Measurements from ENCODE around the gene RBM20. TPM values are rescaled to one million over a fixed set of nuclear protein-coding genes. Genes with fewer than 3 reads are reported as not detected.

The RBM20 gene
- total RNA-seq, 8 experiments from 2014 or later, result 0.31 to 19.1 (median 8.8) TPM

- in situ Hi-C loops (cut with MboI; ENCODE audit: low pct_unique_long_range_greater_than_20kb in 2 of 9, low sequenced_read_pairs in 9 of 9, unreplicated experiment in 9 of 9), result no loop called here
- H3K27ac ChIP-seq, result no peak overlapping the region
- H3K4me1 ChIP-seq (replicated peaks in 1 of 2), result peaks cover 6 to 15% of the 10 kb centered on the region in 2 donors
- 5 to 100% (median 25%) methylated on average over 1 to 12 of the region's 12 CpGs; no CpG with 5 or more reads in 1 of the 10 experiments for WGBS, 10 experiments
- peak overlapping the region; percentile 20 to 47 (median 41) for H3K4me3 ChIP-seq
- peak in 5 of 8 experiments; percentile 17 to 55 (median 39) for ATAC-seq (replicated peaks in 6 of 8)
Measured at GRCh38 chr10:110672580-110672919, 28.4 kb downstream of the RBM20 start.

GRCh38 chr10:110676016-110676415, 31.9 kb downstream of the RBM20 start:
- H3K4me3 ChIP-seq, result no peak overlapping the region
- no peak for ATAC-seq (replicated peaks in 6 of 8)
- 7 to 100% (median 79%) methylated on average over 1 to 6 of the region's 6 CpGs for WGBS, 10 experiments
- no peak overlapping the region for H3K27ac ChIP-seq
- peaks cover 4 to 12% of the 10 kb centered on the region in 2 donors for H3K4me1 ChIP-seq (replicated peaks in 1 of 2)
- in situ Hi-C loops (cut with MboI; ENCODE audit: low pct_unique_long_range_greater_than_20kb in 2 of 9, low sequenced_read_pairs in 9 of 9, unreplicated experiment in 9 of 9), result no loop called here

- Histone ChIP-seq H3K4me1 (replicated peaks in 1 of 2) (peaks cover 4 to 17% of the 10 kb centered on the region in 2 donors), H3K4me3 (no peak overlapping the region), H3K27ac (no peak overlapping the region)
- WGBS, 10 experiments, result 41 to 95% (median 68%) methylated on average over 2 to 7 of the region's 13 CpGs; no CpG with 5 or more reads in 2 of the 10 experiments
- peak in 3 of 8 experiments; percentile 26 to 54 (median 45) for ATAC-seq (replicated peaks in 6 of 8)
- in situ Hi-C loops (cut with MboI; ENCODE audit: low pct_unique_long_range_greater_than_20kb in 2 of 9, low sequenced_read_pairs in 9 of 9, unreplicated experiment in 9 of 9), result no loop called here
Measured at GRCh38 chr10:110679486-110680272, 35.5 kb downstream of the RBM20 start.

GRCh38 chr10:110680273-110681020, 36.3 kb downstream of the RBM20 start:
- peak in 2 of 8 experiments; percentile 18 to 46 for ATAC-seq (replicated peaks in 6 of 8)
- H3K4me1 ChIP-seq (replicated peaks in 1 of 2), result peaks cover 7 to 25% of the 10 kb centered on the region in 2 donors
- H3K27ac ChIP-seq, result no peak overlapping the region
- H3K4me3 ChIP-seq, result no peak overlapping the region
- in situ Hi-C loops (cut with MboI; ENCODE audit: low pct_unique_long_range_greater_than_20kb in 2 of 9, low sequenced_read_pairs in 9 of 9, unreplicated experiment in 9 of 9), result no loop called here
- 43 to 77% (median 67%) methylated on average over 3 to 11 of the region's 18 CpGs; no CpG with 5 or more reads in 1 of the 10 experiments for WGBS, 10 experiments

GRCh38 chr10:110681023-110681681, 37.0 kb downstream of the RBM20 start:
- peak in 7 of 8 experiments; percentile 25 to 95 (median 79) for ATAC-seq (replicated peaks in 6 of 8)
- WGBS, 10 experiments, result 32 to 93% (median 73%) methylated on average over 2 to 5 of the region's 7 CpGs
- no peak overlapping the region for H3K4me3 ChIP-seq
- in situ Hi-C loops (cut with MboI; ENCODE audit: low pct_unique_long_range_greater_than_20kb in 2 of 9, low sequenced_read_pairs in 9 of 9, unreplicated experiment in 9 of 9), result no loop called here
- H3K4me1 ChIP-seq (replicated peaks in 1 of 2), result peaks cover 7 to 27% of the 10 kb centered on the region in 2 donors
- no peak overlapping the region for H3K27ac ChIP-seq

- ATAC-seq (replicated peaks in 6 of 8), result no peak
- H3K4me1 ChIP-seq (replicated peaks in 1 of 2), result peaks cover 7 to 27% of the 10 kb centered on the region in 2 donors
- no peak overlapping the region for H3K4me3 ChIP-seq
- 33 to 100% (median 89%) methylated on average over 1 to 3 of the region's 3 CpGs; no CpG with 5 or more reads in 1 of the 10 experiments for WGBS, 10 experiments
- H3K27ac ChIP-seq, result no peak overlapping the region
- in situ Hi-C loops (cut with MboI; ENCODE audit: low pct_unique_long_range_greater_than_20kb in 2 of 9, low sequenced_read_pairs in 9 of 9, unreplicated experiment in 9 of 9), result no loop called here
Measured at GRCh38 chr10:110682348-110682747, 38.2 kb downstream of the RBM20 start.

- in situ Hi-C loops (cut with MboI; ENCODE audit: low pct_unique_long_range_greater_than_20kb in 2 of 9, low sequenced_read_pairs in 9 of 9, unreplicated experiment in 9 of 9), result no loop called here
Measured at GRCh38 chr10:110684800-110685446, 40.8 kb downstream of the RBM20 start.

GRCh38 chr10:110686047-110686446, 41.9 kb downstream of the RBM20 start:
- Histone ChIP-seq H3K4me1 (replicated peaks in 1 of 2) (peaks cover 5 to 15% of the 10 kb centered on the region in 2 donors), H3K27ac (no peak overlapping the region), H3K4me3 (no peak overlapping the region)
- WGBS, 10 experiments, result 84 to 100% (median 96%) methylated on average over 1 to 6 of the region's 6 CpGs; no CpG with 5 or more reads in 1 of the 10 experiments
- in situ Hi-C loops (cut with MboI; ENCODE audit: low pct_unique_long_range_greater_than_20kb in 2 of 9, low sequenced_read_pairs in 9 of 9, unreplicated experiment in 9 of 9), result no loop called here
- ATAC-seq (replicated peaks in 6 of 8), result no peak

More at GRCh38 chr10:110684800-110685446, 40.8 kb downstream of the RBM20 start:
- WGBS, 10 experiments, result 21 to 90% (median 64%) methylated on average over 1 to 22 of the region's 22 CpGs
- Histone ChIP-seq H3K27ac (no peak overlapping the region), H3K4me1 (replicated peaks in 1 of 2) (peaks cover 7 to 25% of the 10 kb centered on the region in 2 donors), H3K4me3 (no peak overlapping the region)
- ATAC-seq (replicated peaks in 6 of 8), result peak in 3 of 8 experiments; percentile 15 to 70 (median 26)

GRCh38 chr10:110686949-110687348, 42.8 kb downstream of the RBM20 start:
- Histone ChIP-seq H3K27ac (no peak overlapping the region), H3K4me1 (replicated peaks in 1 of 2) (peaks cover 5 to 11% of the 10 kb centered on the region in 2 donors), H3K4me3 (no peak overlapping the region)
- ATAC-seq (replicated peaks in 6 of 8), result peak in 3 of 8 experiments; percentile 68 to 91 (median 80)
- in situ Hi-C loops (cut with MboI; ENCODE audit: low pct_unique_long_range_greater_than_20kb in 2 of 9, low sequenced_read_pairs in 9 of 9, unreplicated experiment in 9 of 9), result no loop called here
- 93 to 100% (median 100%) methylated on average over 1 to 2 of the region's 2 CpGs; no CpG with 5 or more reads in 3 of the 10 experiments for WGBS, 10 experiments

- WGBS, 10 experiments, result 66 to 100% (median 90%) methylated on average over 2 to 6 of the region's 6 CpGs
- no peak overlapping the region for H3K4me3 ChIP-seq
Measured at GRCh38 chr10:110687400-110687799, 43.3 kb downstream of the RBM20 start.

GRCh38 chr10:110691139-110691538, 47.0 kb downstream of the RBM20 start:
- Histone ChIP-seq H3K4me3 (no peak overlapping the region), H3K4me1 (replicated peaks in 1 of 2) (peaks cover 3 to 6% of the 10 kb centered on the region in 2 donors), H3K27ac (no peak overlapping the region)
- WGBS, 10 experiments, result 31 to 93% (median 61%) methylated on average over 2 of the region's 2 CpGs; no CpG with 5 or more reads in 4 of the 10 experiments
- ATAC-seq (replicated peaks in 6 of 8), result no peak
- in situ Hi-C loops (cut with MboI; ENCODE audit: low pct_unique_long_range_greater_than_20kb in 2 of 9, low sequenced_read_pairs in 9 of 9, unreplicated experiment in 9 of 9), result no loop called here

More at GRCh38 chr10:110687400-110687799, 43.3 kb downstream of the RBM20 start:
- no peak overlapping the region for H3K27ac ChIP-seq
- ATAC-seq (replicated peaks in 6 of 8), result peak in 1 of 8 experiments; percentile 51
- in situ Hi-C loops (cut with MboI; ENCODE audit: low pct_unique_long_range_greater_than_20kb in 2 of 9, low sequenced_read_pairs in 9 of 9, unreplicated experiment in 9 of 9), result no loop called here
- H3K4me1 ChIP-seq (replicated peaks in 1 of 2), result peaks cover 5 to 11% of the 10 kb centered on the region in 2 donors

- Histone ChIP-seq H3K4me3 (no peak overlapping the region), H3K27ac (no peak overlapping the region), H3K4me1 (replicated peaks in 1 of 2) (peaks cover 6 to 8% of the 10 kb centered on the region in 2 donors)
- WGBS, 10 experiments, result 57 to 100% (median 80%) methylated on average over 1 of the region's 1 CpG; no CpG with 5 or more reads in 5 of the 10 experiments
- in situ Hi-C loops (cut with MboI; ENCODE audit: low pct_unique_long_range_greater_than_20kb in 2 of 9, low sequenced_read_pairs in 9 of 9, unreplicated experiment in 9 of 9), result no loop called here
- ATAC-seq (replicated peaks in 6 of 8), result no peak
Measured at GRCh38 chr10:110694263-110694662, 50.1 kb downstream of the RBM20 start.

Data from motor neuron (in vitro differentiated cells).